Islet precursor cell (in vitro differentiated cells): ENCODE measurements around the gene MFAP2.
A peak's percentile ranks its signal among the peaks of the same experiment; 100 is the strongest.

Source experiments
- DNase-seq: peaks from one replicate; pipeline ENCODE4 v3.0.0-alpha.2; 2018

Gene MFAP2

GRCh38 chr1:17005365-17005740 is 24.9 kb upstream of the MFAP2 start:
- DNase-seq, result no peak

- no peak for DNase-seq
These were observed 24.3 kb upstream of the MFAP2 start for GRCh38 chr1:17004466-17005364.

GRCh38 chr1:17002524-17002902 is 22.1 kb upstream of the MFAP2 start:
- DNase-seq, result no peak

- no peak for DNase-seq
These were observed 21.5 kb upstream of the MFAP2 start for GRCh38 chr1:17001760-17002523.

GRCh38 chr1:16999863-17000262 is 19.4 kb upstream of the MFAP2 start:
- DNase-seq, result no peak

- DNase-seq, result no peak
These were observed 18.2 kb upstream of the MFAP2 start for GRCh38 chr1:16998589-16998988.

- DNase-seq, result no peak
These were observed 16.4 kb upstream of the MFAP2 start for GRCh38 chr1:16996845-16997244.

GRCh38 chr1:16993521-16994038 is 13.2 kb upstream of the MFAP2 start:
- DNase-seq, result no peak

- no peak for DNase-seq
These were observed 12.3 kb upstream of the MFAP2 start for GRCh38 chr1:16992675-16993074.

GRCh38 chr1:16992102-16992501 is 11.7 kb upstream of the MFAP2 start:
- no peak for DNase-seq

- no peak for DNase-seq
These were observed 11.2 kb upstream of the MFAP2 start for GRCh38 chr1:16991571-16991970.

GRCh38 chr1:16989676-16990391 is 9.4 kb upstream of the MFAP2 start:
- no peak for DNase-seq

GRCh38 chr1:16988210-16988609 is 7.8 kb upstream of the MFAP2 start:
- DNase-seq, result no peak

- DNase-seq, result peak; percentile 75
These were observed 6.5 kb upstream of the MFAP2 start for GRCh38 chr1:16986962-16987361.

GRCh38 chr1:16986560-16986959 is 6.1 kb upstream of the MFAP2 start:
- DNase-seq, result no peak

GRCh38 chr1:16986113-16986512 is 5.7 kb upstream of the MFAP2 start:
- no peak for DNase-seq

- DNase-seq, result peak; percentile 94
These were observed 4.3 kb upstream of the MFAP2 start for GRCh38 chr1:16984717-16985116.

- DNase-seq, result no peak
These were observed 3.2 kb upstream of the MFAP2 start for GRCh38 chr1:16983649-16984048.

- no peak for DNase-seq
These were observed 2.5 kb upstream of the MFAP2 start for GRCh38 chr1:16982902-16983301.

GRCh38 chr1:16981269-16981849 is 939 bp upstream of the MFAP2 start:
- DNase-seq, result peak; percentile 69

GRCh38 chr1:16979475-16980327 is 719 bp downstream of the MFAP2 start:
- peak; percentile 65 for DNase-seq
